ENCODE data around the gene GREB1. TPM values are rescaled to one million over a fixed set of nuclear protein-coding genes. Genes with fewer than 3 reads are reported as not detected.

The GREB1 gene
- total RNA-seq, 1 experiment from 2014 or later: 6.2 TPM

DNA sequence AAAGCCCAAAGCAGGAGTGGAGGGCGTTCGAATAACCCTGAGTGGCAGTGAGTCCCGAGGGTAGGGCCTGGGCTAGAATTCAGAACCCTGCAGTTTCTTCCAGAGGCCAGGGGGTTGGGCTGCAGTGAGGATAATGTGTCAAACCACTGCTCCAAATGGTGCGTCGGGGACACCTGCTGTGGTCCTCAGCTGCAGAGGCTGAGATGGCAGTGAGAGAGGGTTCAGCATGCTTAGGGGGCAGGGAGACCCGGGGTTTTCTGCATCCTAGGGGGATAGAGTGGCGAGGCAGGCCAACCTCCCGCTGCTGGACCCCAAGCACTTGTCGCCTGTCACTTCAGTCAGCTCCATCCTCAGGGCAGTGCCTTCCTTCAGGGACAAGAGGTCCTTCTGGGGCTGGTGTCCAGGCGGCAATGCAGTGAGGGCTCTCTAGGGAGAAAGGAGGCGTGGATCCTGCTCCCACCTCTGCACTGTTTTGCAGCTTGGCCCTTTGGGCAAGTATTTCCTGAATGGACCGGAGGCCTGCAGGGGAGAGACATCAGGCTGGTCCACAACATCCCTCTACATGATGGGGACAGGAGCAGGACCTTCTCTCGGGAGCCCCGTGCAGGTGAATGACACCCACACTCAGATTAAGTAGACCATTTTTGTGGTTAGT, 144.6 kb downstream of the GREB1 start (continued):
- TF ChIP-seq, protein P1, sequence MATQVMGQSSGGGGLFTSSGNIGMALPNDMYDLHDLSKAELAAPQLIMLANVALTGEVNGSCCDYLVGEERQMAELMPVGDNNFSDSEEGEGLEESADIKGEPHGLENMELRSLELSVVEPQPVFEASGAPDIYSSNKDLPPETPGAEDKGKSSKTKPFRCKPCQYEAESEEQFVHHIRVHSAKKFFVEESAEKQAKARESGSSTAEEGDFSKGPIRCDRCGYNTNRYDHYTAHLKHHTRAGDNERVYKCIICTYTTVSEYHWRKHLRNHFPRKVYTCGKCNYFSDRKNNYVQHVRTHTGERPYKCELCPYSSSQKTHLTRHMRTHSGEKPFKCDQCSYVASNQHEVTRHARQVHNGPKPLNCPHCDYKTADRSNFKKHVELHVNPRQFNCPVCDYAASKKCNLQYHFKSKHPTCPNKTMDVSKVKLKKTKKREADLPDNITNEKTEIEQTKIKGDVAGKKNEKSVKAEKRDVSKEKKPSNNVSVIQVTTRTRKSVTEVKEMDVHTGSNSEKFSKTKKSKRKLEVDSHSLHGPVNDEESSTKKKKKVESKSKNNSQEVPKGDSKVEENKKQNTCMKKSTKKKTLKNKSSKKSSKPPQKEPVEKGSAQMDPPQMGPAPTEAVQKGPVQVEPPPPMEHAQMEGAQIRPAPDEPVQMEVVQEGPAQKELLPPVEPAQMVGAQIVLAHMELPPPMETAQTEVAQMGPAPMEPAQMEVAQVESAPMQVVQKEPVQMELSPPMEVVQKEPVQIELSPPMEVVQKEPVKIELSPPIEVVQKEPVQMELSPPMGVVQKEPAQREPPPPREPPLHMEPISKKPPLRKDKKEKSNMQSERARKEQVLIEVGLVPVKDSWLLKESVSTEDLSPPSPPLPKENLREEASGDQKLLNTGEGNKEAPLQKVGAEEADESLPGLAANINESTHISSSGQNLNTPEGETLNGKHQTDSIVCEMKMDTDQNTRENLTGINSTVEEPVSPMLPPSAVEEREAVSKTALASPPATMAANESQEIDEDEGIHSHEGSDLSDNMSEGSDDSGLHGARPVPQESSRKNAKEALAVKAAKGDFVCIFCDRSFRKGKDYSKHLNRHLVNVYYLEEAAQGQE (IDR thresholded peaks at IDR 0.05; ENCODE audit: low read depth): no peak
- no peak for TF ChIP-seq SIN3A (IDR thresholded peaks at IDR 0.05; ENCODE audit: low read depth)
- TF ChIP-seq, protein P2, sequence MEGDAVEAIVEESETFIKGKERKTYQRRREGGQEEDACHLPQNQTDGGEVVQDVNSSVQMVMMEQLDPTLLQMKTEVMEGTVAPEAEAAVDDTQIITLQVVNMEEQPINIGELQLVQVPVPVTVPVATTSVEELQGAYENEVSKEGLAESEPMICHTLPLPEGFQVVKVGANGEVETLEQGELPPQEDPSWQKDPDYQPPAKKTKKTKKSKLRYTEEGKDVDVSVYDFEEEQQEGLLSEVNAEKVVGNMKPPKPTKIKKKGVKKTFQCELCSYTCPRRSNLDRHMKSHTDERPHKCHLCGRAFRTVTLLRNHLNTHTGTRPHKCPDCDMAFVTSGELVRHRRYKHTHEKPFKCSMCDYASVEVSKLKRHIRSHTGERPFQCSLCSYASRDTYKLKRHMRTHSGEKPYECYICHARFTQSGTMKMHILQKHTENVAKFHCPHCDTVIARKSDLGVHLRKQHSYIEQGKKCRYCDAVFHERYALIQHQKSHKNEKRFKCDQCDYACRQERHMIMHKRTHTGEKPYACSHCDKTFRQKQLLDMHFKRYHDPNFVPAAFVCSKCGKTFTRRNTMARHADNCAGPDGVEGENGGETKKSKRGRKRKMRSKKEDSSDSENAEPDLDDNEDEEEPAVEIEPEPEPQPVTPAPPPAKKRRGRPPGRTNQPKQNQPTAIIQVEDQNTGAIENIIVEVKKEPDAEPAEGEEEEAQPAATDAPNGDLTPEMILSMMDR (IDR thresholded peaks at IDR 0.05 in 2 of 3, conservative IDR thresholded peaks at IDR 0.05 in 1 of 3; ENCODE audit: borderline replicate concordance in 1 of 3, insufficient read depth in 1 of 3, low read depth in 2 of 3, low read length in 2 of 3): no peak

DNA sequence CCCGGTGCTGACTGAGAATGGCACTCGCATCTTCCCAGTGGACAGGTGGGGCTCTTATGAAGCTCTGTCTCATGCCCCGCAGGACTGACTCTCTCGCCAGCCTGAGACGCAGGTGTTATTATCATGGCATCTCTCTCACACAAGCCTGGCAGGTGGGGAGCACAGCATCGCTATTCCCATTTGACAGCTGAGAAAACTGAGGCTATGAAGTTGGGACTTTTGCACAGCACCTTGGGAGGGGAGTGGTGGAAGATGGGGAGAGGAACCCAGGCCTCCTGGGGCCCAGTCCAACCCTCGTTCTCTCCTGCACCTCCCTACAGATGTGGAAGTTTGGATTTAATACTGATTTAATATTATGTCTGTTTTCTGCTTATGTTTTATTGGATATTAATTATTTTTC, 145.2 kb downstream of the GREB1 start:
- Histone ChIP-seq H3K36me3 (ENCODE audit: control insufficient read depth in 1 of 2, insufficient read depth in 2 of 2, low read length in 2 of 2) (no peaks in the 10 kb centered on the region), H3K79me2 (ENCODE audit: insufficient read depth, low read length) (no peaks in the 10 kb centered on the region), H3K9me2 (ENCODE audit: insufficient read depth) (no peaks in the 10 kb centered on the region), H3K4me2 (ENCODE audit: low read length) (no peak overlapping the region), H3K9ac (ENCODE audit: low read length) (no peak overlapping the region), H2AFZ (ENCODE audit: low read depth, low read length, poor library complexity, severe bottlenecking) (no peak overlapping the region), H4K20me1 (ENCODE audit: insufficient read depth) (no peaks in the 10 kb centered on the region), H3K4me3 (replicated peaks in 1 of 2; ENCODE audit: low read depth in 1 of 2, low read length in 2 of 2) (no peak overlapping the region), H3K27ac (ENCODE audit: low read depth, low read length) (no peak overlapping the region), H3K27me3 (ENCODE audit: insufficient read depth, low read length) (no peaks in the 10 kb centered on the region), H3K9me3 (ENCODE audit: control insufficient read depth in 1 of 2, insufficient read depth in 1 of 2, low read depth in 1 of 2, low read length in 2 of 2) (no peaks in the 10 kb centered on the region), H3K4me1 (ENCODE audit: control insufficient read depth in 1 of 2, insufficient read depth in 2 of 2, low read length in 2 of 2) (peaks cover 9 to 12% of the 10 kb centered on the region in 2 experiments; a peak in 2 of 4 replicates)
- ChIA-PET CTCF (no interaction called here), POLR2A (no interaction called here), RAD21 (ENCODE audit: low non-redundant PET in 1 of 2, low total read pairs in 2 of 2, uncharacterized antibody in 2 of 2, unreplicated experiment in 2 of 2) (no interaction called here)
- ATAC-seq (no peak), DNase-seq (ENCODE audit: low read depth, low spot score) (no peak)
- intact Hi-C loops (cut with micrococcal nuclease): no loop called here
- BruUV-seq (replicated peaks): no TSS peak
- TF ChIP-seq, protein P1 (IDR thresholded peaks at IDR 0.05; ENCODE audit: low read depth): no peak
- no peak for TF ChIP-seq JUND (IDR thresholded peaks at IDR 0.05)
